Cortex of kidney (tissue), 1 donor: ENCODE measurements around the gene KPNA4.
"Not testable (repeated sequence)": the region's sequence is repeated elsewhere in the genome, so short reads cannot be mapped to it uniquely, and the experiment has no call there.

Source experiments
- DNase-seq: peaks from one replicate; lab custom pipeline; 2025; lab: John Stamatoyannopoulos, UW

KPNA4 gene

DNA sequence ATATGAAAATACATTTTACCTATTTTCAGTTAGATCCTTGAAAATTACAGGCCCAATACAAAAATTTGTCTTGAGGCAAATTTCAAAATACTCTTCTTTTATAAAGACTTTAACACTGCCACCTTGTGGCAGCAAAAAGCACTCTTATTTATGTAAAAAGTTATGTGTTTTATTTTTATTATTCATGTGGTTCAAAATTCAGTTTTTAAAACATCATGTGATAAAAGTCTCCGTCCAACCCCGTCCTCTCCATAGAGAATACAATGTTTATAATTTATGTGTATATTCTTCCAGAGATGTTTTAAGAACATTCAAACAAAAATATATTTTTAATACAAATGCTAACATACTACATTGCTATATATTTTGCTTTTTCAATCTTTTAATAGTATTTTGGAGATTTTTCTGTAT is 78.9 kb downstream of the KPNA4 start:
- DNase-seq = no peak

DNA sequence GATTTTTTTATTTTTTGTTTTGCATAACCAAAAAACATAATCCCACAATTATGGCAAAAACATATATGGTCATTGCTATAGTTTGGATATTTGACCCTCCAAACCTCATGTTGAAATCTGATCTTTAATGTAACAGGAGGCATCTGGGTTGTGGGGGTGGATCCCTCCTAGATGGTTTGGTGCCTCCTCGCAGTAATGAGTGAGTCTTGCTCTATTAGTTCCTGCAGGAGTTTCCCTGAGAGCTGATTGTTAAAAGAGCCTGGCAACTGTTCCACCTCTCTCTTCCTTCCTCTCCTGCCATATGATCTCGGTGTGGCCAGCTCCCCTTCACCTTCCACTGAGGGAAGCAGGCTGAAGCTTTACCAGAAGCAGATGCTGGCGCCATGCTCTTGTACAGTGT is 82.6 kb downstream of the KPNA4 start:
- no peak for DNase-seq

DNA sequence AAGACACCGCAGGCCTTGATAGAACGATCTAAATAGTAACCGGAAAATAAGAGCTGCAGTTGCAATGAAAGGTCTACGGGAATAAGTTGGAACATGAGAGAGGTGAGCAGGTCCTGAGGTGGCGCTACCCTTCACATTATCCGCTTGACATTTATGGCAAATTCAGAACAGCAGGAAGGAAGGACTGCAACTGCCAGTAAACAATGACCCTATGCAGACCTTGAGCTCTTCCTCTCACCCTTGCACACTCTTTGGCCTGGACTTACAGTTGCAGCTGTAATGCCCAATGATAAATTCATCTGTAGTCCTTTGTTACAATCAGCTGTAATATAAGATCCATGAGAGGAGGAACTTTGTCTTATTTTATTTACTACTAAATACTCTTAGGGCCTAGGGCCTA is 83.5 kb downstream of the KPNA4 start:
- no peak for DNase-seq

DNA sequence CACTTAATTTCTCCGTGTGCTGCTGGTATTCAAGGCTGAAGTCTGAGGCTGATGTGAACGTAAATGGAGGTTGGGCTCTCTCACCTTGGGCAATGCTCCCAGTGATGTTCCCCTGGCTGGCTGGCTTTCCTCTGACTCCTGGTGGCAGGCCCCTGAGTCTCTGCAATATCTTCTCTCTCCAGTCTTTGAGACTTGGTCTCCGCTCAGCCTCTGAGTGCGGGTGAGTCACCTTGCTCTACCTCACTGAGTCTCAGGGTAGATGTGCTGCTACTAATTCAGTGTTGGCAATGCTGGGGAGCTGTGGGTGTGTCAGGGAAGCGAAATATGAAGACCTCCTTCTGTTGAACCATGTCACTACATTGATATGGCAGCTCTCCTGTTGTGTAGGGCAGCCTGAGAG is 84.4 kb downstream of the KPNA4 start:
- no peak for DNase-seq

DNA sequence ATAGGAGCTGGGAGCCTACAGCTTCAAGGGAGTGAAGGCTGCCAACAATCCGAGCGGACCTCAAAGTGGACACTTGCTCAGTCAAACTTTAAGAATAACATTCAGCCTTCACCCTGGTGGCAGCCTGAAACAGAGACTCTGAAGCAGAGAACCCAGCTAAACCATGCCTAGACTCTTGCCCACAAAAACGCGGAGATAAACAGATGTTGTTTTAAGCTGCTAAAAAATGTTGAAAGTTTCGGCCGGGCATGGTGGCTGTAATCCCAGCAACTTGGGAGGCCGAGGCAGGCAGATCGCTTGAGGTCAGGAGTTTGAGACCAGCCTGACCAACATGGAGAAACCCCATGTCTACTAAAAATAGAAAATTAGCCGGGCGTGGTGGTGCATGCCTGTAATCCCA is 86.0 kb downstream of the KPNA4 start:
- no peak for DNase-seq

DNA sequence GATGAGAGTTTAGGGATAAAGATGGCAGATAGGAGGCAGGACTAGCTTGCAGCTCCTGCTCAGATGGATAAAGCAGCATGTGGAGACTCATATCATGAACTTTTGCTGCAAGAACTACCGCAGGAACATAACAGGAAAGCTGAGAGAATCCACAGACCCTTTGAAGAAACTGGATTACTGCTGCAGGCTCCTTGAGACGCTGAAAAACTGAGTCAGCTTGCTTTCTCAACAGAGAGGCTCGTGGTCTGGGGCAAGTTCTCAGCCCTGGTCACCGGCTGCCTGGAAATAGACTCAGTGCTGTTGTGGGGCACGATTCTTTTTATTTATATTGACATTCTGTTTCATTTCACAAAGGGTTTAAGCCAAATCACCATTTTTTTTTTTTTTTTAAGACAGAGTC is 87.0 kb downstream of the KPNA4 start:
- DNase-seq = no peak

DNA sequence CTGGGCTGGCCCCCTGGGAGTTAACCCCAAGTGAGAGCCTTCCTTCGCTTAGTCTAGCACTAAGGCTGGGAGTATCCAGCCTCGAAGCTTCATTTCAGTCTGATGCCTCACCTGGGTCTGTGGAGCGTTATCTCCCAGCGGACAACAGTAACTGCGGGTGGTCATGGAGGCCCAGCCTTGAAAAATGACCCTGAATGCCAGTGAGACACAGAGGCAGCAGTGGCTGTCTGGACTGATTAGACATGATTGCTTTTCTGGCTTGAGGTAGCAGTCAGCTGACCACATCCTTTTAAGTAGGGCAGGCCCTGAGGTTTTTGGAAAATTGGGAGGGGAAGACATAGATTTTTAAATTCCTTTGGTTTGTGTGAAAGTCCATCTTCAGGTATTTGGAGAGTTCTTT is 87.6 kb downstream of the KPNA4 start:
- DNase-seq = no peak

DNA sequence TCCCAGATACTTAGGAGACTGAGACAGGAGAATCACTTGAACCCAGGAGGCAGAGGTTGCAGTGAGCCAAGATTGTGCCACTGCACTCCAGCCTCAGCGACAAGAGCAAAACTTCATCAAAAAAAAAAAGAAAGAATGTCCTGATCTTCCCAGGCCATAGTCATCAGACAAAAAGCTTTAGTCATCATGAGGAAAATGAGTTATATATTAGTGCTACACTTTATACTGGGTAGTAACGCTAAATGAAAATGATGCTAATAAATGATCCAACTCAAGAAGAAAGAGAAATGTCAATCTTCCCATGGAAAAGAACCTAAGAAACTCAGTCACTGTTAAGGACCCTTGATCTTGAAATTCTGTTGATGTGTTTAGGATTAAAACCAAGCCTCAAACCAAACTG is 89.5 kb downstream of the KPNA4 start:
- no peak for DNase-seq

DNA sequence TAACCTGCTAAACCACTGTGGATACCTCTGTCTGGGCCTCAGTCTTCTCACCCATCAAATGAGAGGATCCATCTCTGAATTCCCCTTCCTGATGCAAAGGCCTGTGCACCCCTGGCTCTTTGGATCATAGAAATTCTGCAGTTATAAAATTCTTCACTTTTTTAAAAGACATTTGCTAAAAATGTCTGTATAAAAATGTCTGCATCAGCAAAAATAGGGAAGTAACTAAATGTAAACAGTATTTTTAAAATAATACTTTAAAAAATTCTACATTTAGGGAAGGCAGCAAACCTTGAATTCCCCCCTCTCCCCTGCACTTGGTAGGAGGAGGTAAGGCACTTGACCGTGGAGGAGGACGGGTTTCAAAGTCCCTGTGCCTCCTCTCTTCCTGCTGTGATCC is 90.2 kb downstream of the KPNA4 start:
- no peak for DNase-seq

DNA sequence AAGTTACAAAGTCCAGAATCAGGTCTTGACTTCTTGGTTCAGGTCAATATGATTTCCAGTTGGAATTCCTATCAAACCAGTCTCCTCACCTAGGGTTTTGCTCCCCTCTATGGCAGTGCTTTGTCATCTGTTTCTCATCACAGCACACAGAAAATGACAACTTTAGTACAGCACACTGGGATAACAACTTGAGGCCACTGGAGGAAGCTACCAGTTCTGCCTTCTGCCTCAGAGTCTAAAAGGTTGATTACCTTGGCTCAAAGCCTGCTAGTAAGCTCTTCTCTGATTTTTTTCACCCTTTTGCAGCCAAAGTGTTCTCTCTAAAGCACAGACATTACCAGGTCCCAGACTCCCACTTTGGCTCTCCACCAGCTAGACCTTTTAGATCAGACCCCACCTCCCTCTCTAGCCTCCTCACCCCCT is 90.9 kb downstream of the KPNA4 start:
- no peak for DNase-seq

DNA sequence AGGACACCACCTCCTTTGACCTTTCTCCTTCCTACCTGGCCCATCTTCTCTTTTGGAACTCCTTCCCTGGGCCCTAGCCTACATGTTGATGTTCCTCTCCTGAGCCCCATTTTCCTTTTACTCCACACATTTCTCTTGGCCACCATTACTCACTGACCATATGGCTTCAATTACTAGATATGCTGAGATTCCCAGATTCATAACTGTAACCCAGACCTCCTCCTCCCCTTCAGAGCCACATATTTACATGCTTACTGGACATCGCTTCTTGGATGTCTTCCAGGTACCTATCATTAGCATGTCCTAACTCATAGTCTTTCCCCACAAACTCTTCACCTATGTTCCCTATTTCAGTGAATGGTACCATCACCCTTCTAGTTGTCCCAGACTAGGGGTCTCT is 91.4 kb downstream of the KPNA4 start:
- no peak for DNase-seq

DNA sequence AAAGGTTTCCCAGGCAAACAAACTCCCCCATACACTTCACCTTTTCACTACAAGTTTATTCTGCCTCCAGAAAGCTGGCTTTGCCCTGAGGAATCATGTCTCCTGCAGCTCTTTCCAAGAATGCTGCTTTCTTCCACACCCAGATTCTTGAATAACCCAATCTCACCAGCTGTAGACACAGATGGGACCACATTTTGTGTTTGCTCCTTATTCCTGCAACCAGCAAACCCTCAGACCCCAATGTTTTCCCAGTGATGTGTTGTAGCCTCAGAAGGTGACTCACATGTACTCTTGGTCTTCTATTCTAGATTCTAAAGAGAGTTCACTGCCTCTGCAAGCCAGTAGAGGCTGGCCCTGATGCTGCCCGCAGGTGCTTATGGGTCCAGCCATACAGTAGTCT is 92.2 kb downstream of the KPNA4 start:
- DNase-seq = no peak

DNA sequence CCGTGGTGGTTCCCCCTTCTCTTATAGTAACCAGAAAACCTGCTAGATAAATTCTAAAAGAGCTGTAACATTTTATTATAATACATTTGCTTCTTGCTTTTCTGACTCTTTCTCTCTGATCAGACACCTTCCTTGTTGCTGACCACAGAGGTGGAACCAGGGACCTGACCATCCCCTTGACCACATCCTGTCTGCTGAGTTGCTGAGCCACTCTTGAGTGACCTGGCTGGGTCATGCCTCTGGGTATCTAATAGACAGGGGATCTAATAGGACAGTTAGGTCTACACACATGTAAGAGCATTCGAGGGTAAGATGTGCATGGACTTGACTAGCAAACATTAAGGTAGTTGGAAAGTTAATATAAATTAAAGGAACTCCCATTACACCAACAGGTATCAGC is 93.0 kb downstream of the KPNA4 start:
- DNase-seq = no peak

DNA sequence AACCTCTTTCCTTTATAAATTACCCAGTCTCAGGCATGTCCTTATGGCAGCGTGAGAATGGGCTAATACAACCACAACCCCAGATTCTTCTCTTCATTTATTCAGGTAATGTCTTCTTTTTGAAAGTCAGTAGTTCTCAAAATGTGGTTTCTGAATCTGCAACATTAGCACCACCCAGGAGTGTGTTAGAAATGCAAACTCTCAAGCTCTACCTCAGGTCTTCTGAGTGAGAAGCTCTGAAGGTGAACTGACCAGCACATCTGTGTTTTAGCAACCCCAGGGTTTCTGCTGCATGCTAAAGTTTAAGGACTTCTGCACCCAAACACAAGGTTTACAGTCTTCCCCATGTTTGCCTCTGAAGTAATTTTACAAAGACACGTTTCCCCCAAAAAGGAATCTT is 93.5 kb downstream of the KPNA4 start:
- no peak for DNase-seq

DNA sequence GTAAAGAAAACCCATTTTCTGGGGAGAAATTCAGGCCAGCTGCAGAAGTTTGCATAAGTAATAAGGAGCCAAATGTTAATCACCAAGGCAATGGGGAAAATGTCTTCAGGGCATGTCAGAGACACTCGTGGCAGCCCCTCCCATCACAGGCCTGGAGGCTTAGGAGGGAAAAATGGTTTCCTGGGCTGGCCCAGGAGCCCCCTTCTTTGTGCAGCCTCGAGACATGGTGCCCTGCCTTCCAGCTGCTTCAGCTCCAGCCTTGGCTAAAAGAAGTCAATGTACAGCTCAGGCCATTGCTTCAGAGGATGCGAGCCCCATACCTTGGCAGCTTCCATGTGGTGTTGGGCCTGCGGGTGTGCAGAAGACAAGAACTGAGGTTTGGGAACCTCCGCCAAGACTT is 95.2 kb downstream of the KPNA4 start:
- no peak for DNase-seq

DNA sequence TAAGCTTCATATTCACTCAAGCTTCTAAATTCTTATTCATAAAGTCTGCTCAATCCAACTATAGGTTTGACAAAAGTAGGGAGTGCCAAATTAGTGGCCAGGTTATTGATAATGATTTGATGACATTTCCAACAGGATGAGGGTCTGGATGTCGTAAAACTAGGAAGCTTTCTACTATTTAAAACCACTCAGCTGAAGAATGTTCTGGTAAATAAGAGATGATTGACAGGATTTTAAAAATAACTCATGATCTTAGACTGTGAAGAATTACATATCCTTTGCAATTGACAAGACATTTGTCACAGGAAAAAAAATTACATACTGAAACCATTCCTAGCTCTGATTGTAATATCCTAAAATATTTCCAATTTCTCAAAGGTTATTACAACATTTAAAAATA is 100.4 kb downstream of the KPNA4 start:
- no peak for DNase-seq

DNA sequence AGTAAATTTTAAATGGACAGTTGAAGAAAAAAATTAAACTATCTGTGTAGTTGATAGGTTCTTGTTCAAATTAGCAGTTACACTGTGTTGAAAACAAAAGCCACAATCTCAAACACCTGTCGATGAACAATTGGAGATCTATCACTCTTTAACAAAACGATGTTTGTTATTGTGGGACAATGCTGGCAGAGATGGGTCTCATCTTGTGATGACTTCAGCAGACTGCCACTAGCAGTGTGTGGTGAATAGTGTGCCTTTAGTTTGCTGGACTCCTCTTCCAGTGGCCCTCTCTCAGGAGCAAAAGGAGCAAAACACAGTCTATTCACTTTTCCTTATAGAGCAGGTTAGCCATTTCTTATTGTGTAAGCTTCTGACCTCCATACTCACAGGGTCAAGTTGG is 101.0 kb downstream of the KPNA4 start:
- DNase-seq = no peak

DNA sequence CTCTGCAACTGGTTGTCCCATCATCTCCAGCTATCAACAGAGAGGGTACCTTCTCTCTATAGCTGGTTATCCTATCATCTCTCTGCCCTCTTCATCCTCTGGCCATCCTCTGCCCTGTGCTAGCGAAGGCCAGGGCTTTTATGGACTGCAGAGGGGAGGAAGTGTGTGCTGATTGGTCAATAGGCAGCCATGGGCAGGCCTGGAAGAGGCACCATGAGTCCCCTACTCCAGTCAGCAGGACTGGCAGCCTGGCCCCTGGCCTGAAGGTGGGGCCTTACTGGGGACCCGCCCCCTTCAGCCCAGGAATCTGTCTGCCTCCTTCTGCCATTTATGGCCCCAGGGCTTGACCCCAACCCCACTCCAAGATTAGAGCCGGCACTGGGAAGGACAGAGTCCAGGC is 105.3 kb downstream of the KPNA4 start:
- no peak for DNase-seq

DNA sequence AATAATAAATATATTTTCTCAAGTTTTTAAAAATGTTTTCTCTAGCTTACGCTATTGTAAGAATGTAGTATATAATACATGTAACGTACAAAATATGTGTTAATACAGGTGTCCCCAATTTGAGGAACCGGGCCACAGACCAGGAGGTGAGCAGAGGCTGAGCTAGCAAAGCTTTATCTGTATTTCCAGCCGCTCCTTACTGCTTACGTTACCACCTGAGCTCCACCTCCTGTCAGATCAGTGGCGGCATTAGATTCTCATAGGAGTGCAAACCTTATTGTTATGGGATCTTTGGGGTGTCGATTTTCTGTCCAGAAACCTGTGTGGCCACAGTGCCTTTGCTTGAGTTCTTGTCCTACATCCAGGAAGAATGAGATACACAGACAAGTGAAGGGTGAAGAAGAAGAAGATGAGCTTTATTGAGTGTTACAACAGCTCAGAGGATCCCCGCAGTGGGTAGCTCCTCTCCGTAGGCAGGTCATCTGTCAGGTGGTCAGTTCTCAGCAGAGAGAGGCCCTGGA is 105.9 kb downstream of the KPNA4 start:
- no peak for DNase-seq

DNA sequence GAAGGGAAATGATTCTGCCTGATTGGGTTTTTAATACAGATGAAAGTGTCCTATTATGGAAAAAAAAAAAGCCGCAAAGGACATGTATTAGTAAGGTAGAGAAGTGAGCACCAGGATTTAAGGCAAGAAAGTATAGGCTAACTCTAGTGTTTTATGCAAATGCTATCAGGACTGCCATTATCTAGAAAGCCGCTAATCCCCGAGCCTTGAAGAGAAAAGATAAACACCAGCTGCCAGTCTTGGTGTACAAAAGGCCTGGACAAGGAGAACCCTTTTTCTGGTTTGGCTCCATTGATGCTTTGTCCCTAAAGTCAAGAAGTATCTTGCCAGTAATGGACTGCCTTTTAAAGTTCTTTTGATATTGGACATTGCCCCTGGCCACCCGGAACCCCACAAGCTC is 107.2 kb downstream of the KPNA4 start:
- no peak for DNase-seq

DNA sequence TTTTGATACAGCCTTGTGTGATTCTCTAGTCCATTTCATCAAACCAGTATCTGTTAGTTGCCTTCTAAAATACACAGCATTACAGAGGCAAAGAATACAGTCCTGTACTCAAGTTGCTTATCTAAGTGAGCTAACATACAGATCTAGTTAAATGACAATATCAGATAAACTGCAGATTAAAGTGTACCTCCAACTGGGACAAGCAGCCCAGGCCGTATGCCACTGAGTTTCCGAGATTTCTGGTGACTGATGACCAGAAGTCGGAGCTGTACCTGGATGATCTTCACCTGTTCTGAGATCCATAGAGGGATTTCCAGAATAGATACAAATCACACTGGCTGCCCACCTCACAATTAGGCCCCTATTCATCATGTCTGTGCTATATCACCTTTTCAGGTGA is 109.5 kb downstream of the KPNA4 start:
- DNase-seq = no peak

DNA sequence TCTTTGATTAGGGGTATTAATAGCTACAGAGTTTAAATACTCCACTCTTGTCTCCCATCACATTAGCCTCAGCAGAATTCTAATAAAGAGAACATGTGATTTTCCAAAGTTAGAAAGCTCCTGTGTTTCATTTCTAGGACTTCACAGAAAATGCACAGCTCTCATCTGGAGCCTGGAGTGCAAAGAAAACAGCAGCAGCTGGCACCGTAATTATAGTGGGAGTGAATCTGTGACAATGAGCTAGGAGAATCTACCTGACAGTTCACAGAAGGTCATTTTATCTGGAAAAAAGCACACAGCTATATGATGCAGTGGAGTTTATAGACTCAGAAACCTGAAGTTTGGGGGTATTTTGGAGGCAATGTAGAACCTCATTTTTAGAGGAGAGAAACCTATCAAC is 110.4 kb downstream of the KPNA4 start:
- DNase-seq = no peak

DNA sequence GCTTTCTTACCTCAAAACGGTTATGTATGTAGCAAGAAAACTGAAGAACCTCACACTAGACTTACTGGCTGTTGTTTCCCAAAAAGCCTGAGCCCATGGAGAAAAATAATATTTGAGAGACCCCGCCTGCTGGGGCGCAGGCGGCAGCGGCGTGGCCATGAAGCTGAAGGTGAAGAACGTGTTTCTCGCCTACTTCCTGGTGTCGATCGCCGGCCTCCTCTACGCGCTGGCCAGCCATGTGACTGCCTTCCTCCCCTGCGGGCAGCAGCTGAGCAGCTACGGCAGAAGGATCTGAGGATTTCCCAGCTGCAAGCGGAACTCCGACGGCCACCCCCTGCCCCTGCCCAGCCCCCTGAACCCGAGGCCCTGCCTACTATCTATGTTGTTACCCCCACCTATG is 113.1 kb downstream of the KPNA4 start:
- DNase-seq = not testable (repeated sequence)

DNA sequence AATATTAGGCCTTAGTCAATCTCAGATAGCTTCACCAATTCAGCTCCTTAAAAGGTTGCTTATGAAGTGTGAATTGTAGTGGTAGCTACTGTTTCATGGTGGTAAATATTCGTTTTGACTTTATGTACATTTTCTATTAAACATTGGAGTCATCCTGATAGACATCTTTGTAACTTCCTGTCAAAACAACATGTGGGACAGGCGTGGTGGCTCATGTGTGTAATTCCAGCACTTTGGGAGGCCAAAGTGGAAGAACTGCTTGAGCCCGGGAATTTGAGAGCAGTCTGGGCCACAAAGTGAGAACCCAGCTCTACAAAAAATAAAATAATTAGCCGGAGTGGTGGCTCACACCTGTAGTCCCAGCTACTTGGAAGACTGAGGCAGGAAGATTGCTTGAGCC is 113.8 kb downstream of the KPNA4 start:
- no peak for DNase-seq

DNA sequence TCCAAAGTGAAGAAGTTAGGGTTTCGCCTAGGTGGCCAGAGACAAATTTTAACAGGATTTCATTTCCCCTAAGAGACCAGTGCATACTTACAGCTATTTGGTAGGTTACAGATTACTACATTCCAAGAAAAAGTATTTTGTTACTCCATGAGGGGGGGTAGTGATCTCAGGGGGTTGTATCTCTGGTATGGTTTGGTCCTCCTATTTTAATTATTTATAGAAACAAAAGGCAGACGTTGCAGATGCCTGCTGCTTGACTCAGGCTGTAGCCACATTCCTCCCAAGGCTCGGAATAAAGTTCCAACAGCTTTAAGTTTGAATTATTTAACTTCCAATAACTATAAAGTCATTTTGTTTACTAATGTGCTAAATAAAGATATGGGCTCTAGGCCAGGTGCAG is 114.5 kb downstream of the KPNA4 start:
- DNase-seq = no peak
